ENCODE measurements around the gene SDCCAG8.

- TF ChIP-seq LEF1 (IDR thresholded peaks at IDR 0.05; ENCODE audit: borderline replicate concordance), result no peak
- no peak for TF ChIP-seq HDGF (IDR thresholded peaks at IDR 0.05; ENCODE audit: borderline replicate concordance)
- no peak for TF ChIP-seq ARNT (IDR thresholded peaks at IDR 0.05)
- no peak for TF ChIP-seq FOXA1 (IDR thresholded peaks at IDR 0.05)
- no peak for TF ChIP-seq TARDBP (IDR thresholded peaks at IDR 0.05)
- TF ChIP-seq FOXM1 (IDR thresholded peaks at IDR 0.05; ENCODE audit: borderline replicate concordance), result no peak
- no peak for TF ChIP-seq BHLHE40 (IDR thresholded peaks at IDR 0.05; ENCODE audit: borderline replicate concordance)
- TF ChIP-seq FOXK2 (IDR thresholded peaks at IDR 0.05), result no peak
- no peak for TF ChIP-seq ZNF384 (IDR thresholded peaks at IDR 0.05)
Observed at GRCh38 chr1:243227622-243228021, 28.2 kb upstream of the SDCCAG8 start.
